Activated CD8-positive, alpha-beta memory T cell treated with anti-CD3 and anti-CD28 coated beads, Interleukin-2, amount 50 U/mL, for 24 hours (primary cell): ENCODE measurements around the gene KIRREL3.

ENCODE experiments used
- DNase-seq: peaks from one replicate; pipeline ENCODE4 v3.0.0-alpha.2; 2020; ENCODE audit errors: extremely low read depth

The KIRREL3 gene

GRCh38 chr11:126669416-126669815 is 331.2 kb downstream of the KIRREL3 start:
- DNase-seq, result no peak

GRCh38 chr11:126664643-126665042 is 335.9 kb downstream of the KIRREL3 start:
- no peak for DNase-seq

GRCh38 chr11:126663749-126664592 is 336.6 kb downstream of the KIRREL3 start:
- no peak for DNase-seq

- no peak for DNase-seq
Observed at GRCh38 chr11:126662035-126662790, 338.4 kb downstream of the KIRREL3 start.

GRCh38 chr11:126660761-126661425 is 339.7 kb downstream of the KIRREL3 start:
- no peak for DNase-seq

GRCh38 chr11:126660321-126660720 is 340.2 kb downstream of the KIRREL3 start:
- no peak for DNase-seq

- DNase-seq, result no peak
Observed at GRCh38 chr11:126658306-126659056, 342.1 kb downstream of the KIRREL3 start.

- no peak for DNase-seq
Observed at GRCh38 chr11:126655807-126656128, 344.8 kb downstream of the KIRREL3 start.

GRCh38 chr11:126654886-126655806 is 345.4 kb downstream of the KIRREL3 start:
- DNase-seq, result no peak

- no peak for DNase-seq
Observed at GRCh38 chr11:126653040-126653439, 347.5 kb downstream of the KIRREL3 start.

- DNase-seq, result no peak
Observed at GRCh38 chr11:126647735-126648134, 352.8 kb downstream of the KIRREL3 start.

GRCh38 chr11:126646701-126647557 is 353.6 kb downstream of the KIRREL3 start:
- no peak for DNase-seq

- no peak for DNase-seq
Observed at GRCh38 chr11:126645186-126645585, 355.4 kb downstream of the KIRREL3 start.

- DNase-seq, result no peak
Observed at GRCh38 chr11:126640186-126640585, 360.4 kb downstream of the KIRREL3 start.

- DNase-seq, result no peak
Observed at GRCh38 chr11:126639692-126640091, 360.9 kb downstream of the KIRREL3 start.

- DNase-seq, result no peak
Observed at GRCh38 chr11:126638648-126639047, 361.9 kb downstream of the KIRREL3 start.

- DNase-seq, result no peak
Observed at GRCh38 chr11:126637795-126638175, 362.8 kb downstream of the KIRREL3 start.

- DNase-seq, result no peak
Observed at GRCh38 chr11:126636911-126637794, 363.4 kb downstream of the KIRREL3 start.

- no peak for DNase-seq
Observed at GRCh38 chr11:126635511-126635910, 365.1 kb downstream of the KIRREL3 start.
